Mucosa of stomach (tissue), 1 donor: ENCODE measurements around the gene PFKP.

ENCODE experiments used
- H3K27me3 ChIP-seq: one replicate; pipeline ENCODE4 v1.7.0; 2013; ENCODE audit warnings: mild to moderate bottlenecking, low read length; ENCODE audit not compliant: control insufficient read depth, insufficient read depth
- H3K36me3 ChIP-seq: one replicate; pipeline ENCODE4 v1.7.0; 2013; ENCODE audit warnings: low read length; ENCODE audit not compliant: control insufficient read depth, insufficient read depth
- H3K4me1 ChIP-seq: one replicate; pipeline ENCODE4 v1.7.0; 2013; ENCODE audit warnings: mild to moderate bottlenecking, low read length; ENCODE audit not compliant: control insufficient read depth, insufficient read depth
- H3K4me3 ChIP-seq: one replicate; pipeline ENCODE4 v1.7.0; 2013; ENCODE audit warnings: low read length
- H3K9ac ChIP-seq: one replicate; pipeline ENCODE4 v1.7.0; 2013; ENCODE audit warnings: mild to moderate bottlenecking, low read length, moderate library complexity
- H3K9me3 ChIP-seq: one replicate; pipeline ENCODE4 v1.7.0; 2013; ENCODE audit warnings: mild to moderate bottlenecking, low read length, moderate library complexity; ENCODE audit not compliant: control insufficient read depth
- donor health status: Pancreatic carcinoma.

The PFKP gene

GRCh38 chr10:3140280-3140679 lies 72.9 kb downstream of the PFKP start:
- H3K36me3 ChIP-seq: peaks cover 9% of the 10 kb centered on the region
- H3K27me3 ChIP-seq: no peaks in the 10 kb centered on the region
- H3K9ac ChIP-seq: no peak overlapping the region
- no peaks in the 10 kb centered on the region for H3K4me1 ChIP-seq
- H3K9me3 ChIP-seq: no peaks in the 10 kb centered on the region
- no peak overlapping the region for H3K4me3 ChIP-seq

- H3K27me3 ChIP-seq: no peaks in the 10 kb centered on the region
- H3K36me3 ChIP-seq: peaks cover 6% of the 10 kb centered on the region
- no peak overlapping the region for H3K9ac ChIP-seq
- no peak overlapping the region for H3K4me3 ChIP-seq
- H3K9me3 ChIP-seq: no peaks in the 10 kb centered on the region
- H3K4me1 ChIP-seq: no peaks in the 10 kb centered on the region
Observed at GRCh38 chr10:3141351-3142005, 74.1 kb downstream of the PFKP start.

- Histone ChIP-seq H3K4me3 (no peak overlapping the region), H3K36me3 (peaks cover 6% of the 10 kb centered on the region), H3K4me1 (no peaks in the 10 kb centered on the region), H3K9me3 (no peaks in the 10 kb centered on the region), H3K27me3 (no peaks in the 10 kb centered on the region), H3K9ac (no peak overlapping the region)
Observed at GRCh38 chr10:3142146-3142875, 75.0 kb downstream of the PFKP start.

- peaks cover 2% of the 10 kb centered on the region for H3K36me3 ChIP-seq
- H3K9ac ChIP-seq: no peak overlapping the region
- H3K27me3 ChIP-seq: no peaks in the 10 kb centered on the region
- H3K4me1 ChIP-seq: no peaks in the 10 kb centered on the region
- no peak overlapping the region for H3K4me3 ChIP-seq
- no peaks in the 10 kb centered on the region for H3K9me3 ChIP-seq
Observed at GRCh38 chr10:3143366-3143765, 76.0 kb downstream of the PFKP start.

GRCh38 chr10:3143791-3144434 lies 76.6 kb downstream of the PFKP start:
- Histone ChIP-seq H3K36me3 (no peaks in the 10 kb centered on the region), H3K4me3 (no peak overlapping the region), H3K9me3 (no peaks in the 10 kb centered on the region), H3K4me1 (no peaks in the 10 kb centered on the region), H3K9ac (no peak overlapping the region), H3K27me3 (no peaks in the 10 kb centered on the region)

- Histone ChIP-seq H3K27me3 (no peaks in the 10 kb centered on the region), H3K9me3 (no peaks in the 10 kb centered on the region), H3K9ac (no peak overlapping the region), H3K4me1 (no peaks in the 10 kb centered on the region), H3K4me3 (no peak overlapping the region), H3K36me3 (no peaks in the 10 kb centered on the region)
Observed at GRCh38 chr10:3145366-3145765, 78.0 kb downstream of the PFKP start.

GRCh38 chr10:3146289-3146688 lies 78.9 kb downstream of the PFKP start:
- no peaks in the 10 kb centered on the region for H3K36me3 ChIP-seq
- H3K27me3 ChIP-seq: no peaks in the 10 kb centered on the region
- H3K4me3 ChIP-seq: no peak overlapping the region
- no peak overlapping the region for H3K9ac ChIP-seq
- no peaks in the 10 kb centered on the region for H3K9me3 ChIP-seq
- H3K4me1 ChIP-seq: no peaks in the 10 kb centered on the region

GRCh38 chr10:3147117-3147820 lies 79.9 kb downstream of the PFKP start:
- Histone ChIP-seq H3K4me3 (no peak overlapping the region), H3K4me1 (no peaks in the 10 kb centered on the region), H3K36me3 (no peaks in the 10 kb centered on the region), H3K27me3 (no peaks in the 10 kb centered on the region), H3K9ac (no peak overlapping the region), H3K9me3 (no peaks in the 10 kb centered on the region)

- Histone ChIP-seq H3K27me3 (no peaks in the 10 kb centered on the region), H3K4me3 (no peak overlapping the region), H3K4me1 (no peaks in the 10 kb centered on the region), H3K9ac (no peak overlapping the region), H3K36me3 (no peaks in the 10 kb centered on the region), H3K9me3 (no peaks in the 10 kb centered on the region)
Observed at GRCh38 chr10:3148041-3148440, 80.7 kb downstream of the PFKP start.

- Histone ChIP-seq H3K9me3 (no peaks in the 10 kb centered on the region), H3K27me3 (no peaks in the 10 kb centered on the region), H3K4me3 (no peak overlapping the region), H3K36me3 (no peaks in the 10 kb centered on the region), H3K9ac (no peak overlapping the region), H3K4me1 (no peaks in the 10 kb centered on the region)
Observed at GRCh38 chr10:3148994-3149393, 81.6 kb downstream of the PFKP start.

- H3K36me3 ChIP-seq: no peaks in the 10 kb centered on the region
Observed at GRCh38 chr10:3149918-3150317, 82.6 kb downstream of the PFKP start.

GRCh38 chr10:3150366-3150765 lies 83.0 kb downstream of the PFKP start:
- no peaks in the 10 kb centered on the region for H3K9me3 ChIP-seq
- no peak overlapping the region for H3K9ac ChIP-seq
- no peaks in the 10 kb centered on the region for H3K36me3 ChIP-seq
- no peaks in the 10 kb centered on the region for H3K27me3 ChIP-seq
- H3K4me3 ChIP-seq: no peak overlapping the region
- H3K4me1 ChIP-seq: no peaks in the 10 kb centered on the region

More at GRCh38 chr10:3149918-3150317, 82.6 kb downstream of the PFKP start:
- H3K9me3 ChIP-seq: no peaks in the 10 kb centered on the region
- no peaks in the 10 kb centered on the region for H3K27me3 ChIP-seq
- no peaks in the 10 kb centered on the region for H3K4me1 ChIP-seq
- no peak overlapping the region for H3K4me3 ChIP-seq
- no peak overlapping the region for H3K9ac ChIP-seq
